Uterus (tissue), 4 donors: Measurements from ENCODE around the gene HPS1. TPM values are rescaled to one million over a fixed set of nuclear protein-coding genes. Genes with fewer than 3 reads are reported as not detected.
A peak's percentile ranks its signal among the peaks of the same experiment; 100 is the strongest.

ENCODE experiments used
- DNase-seq, 2 donors: peaks; one replicate each; pipeline ENCODE4 v3.0.0-alpha.2; 2019 to 2020
- H3K27ac ChIP-seq, 2 donors: fragments of 200-600 bp; sonication (generic); 1 replicate in 1 of 2; 2 replicates in 1 of 2; pipeline ENCODE4 v1.5.1; 2016 to 2018
- H3K27me3 ChIP-seq, 2 donors: fragments of 200-600 bp; sonication (generic); one replicate each; pipeline ENCODE4 v1.5.1; 2018 to 2019; ENCODE audit warnings: control low read depth in 1 of 2
- H3K36me3 ChIP-seq, 2 donors: fragments of 200-600 bp; sonication (generic); one replicate each; pipeline ENCODE4 v1.5.1; 2019; ENCODE audit warnings: control low read depth in 1 of 2
- H3K4me1 ChIP-seq, 2 donors: fragments of 200-600 bp; sonication (generic); one replicate each; pipeline ENCODE4 v1.5.1; 2018 to 2019; ENCODE audit warnings: control low read depth in 1 of 2
- H3K4me3 ChIP-seq, 2 donors: fragments of 200-600 bp; sonication (generic); 1 replicate in 1 of 2; 2 replicates in 1 of 2; pipeline ENCODE4 v1.5.1; 2018 to 2019; ENCODE audit warnings: mild to moderate bottlenecking in 1 of 2
- H3K9me3 ChIP-seq, 2 donors: fragments of 200-600 bp; sonication (generic); one replicate each; pipeline ENCODE4 v1.5.1; 2019; ENCODE audit warnings: control low read depth in 1 of 2
- POLR2A ChIP-seq, 2 donors: fragments of 450-650 bp; IDR thresholded peaks; one replicate each; pipeline ENCODE4 v1.6.1; 2016; ENCODE audit warnings: antibody characterized with exemption in 2 of 2, mild to moderate bottlenecking in 1 of 2, moderate library complexity in 1 of 2
- intact Hi-C: fragments of 100-400 bp; cut with DNase I; formaldehyde crosslinking; loops from one replicate; pipeline ENCODE4 v1.15.1; 2023; ENCODE audit warnings: low total_unique reads
- total RNA-seq, 4 donors: library from RNA; depleted of rRNA in 3 of 4; stranded (reverse); fragments of >200 nt in 3 of 4; gene quantifications; one replicate each; pipeline versions ENCODE4 v1.1.0 to v1.2.4, GENCODE V29; 2014 to 2023
- TF ChIP-seq, protein P1 (sequence below), 4 experiments: fragments of 200-600 bp in 2 of 4; fragments of 450-650 bp in 2 of 4; sonication (generic) in 2 of 4; IDR thresholded peaks; one replicate each; pipeline ENCODE4 v1.5.1; 2016 to 2019; ENCODE audit warnings: antibody characterized with exemption in 4 of 4, mild to moderate bottlenecking in 2 of 4, moderate library complexity in 1 of 4
- donor health status: DM: yes; HTN: yes; CAD: no.

The HPS1 gene
- total RNA-seq, 4 donors from 2014 or later, result 16.1 to 60.1 (median 38.8) TPM

- no peaks in the 10 kb centered on the region for H3K36me3 ChIP-seq
- H3K4me3 ChIP-seq, result peak within 1 kb of the TSS; percentile 49 to 55
- TF ChIP-seq, protein P1, sequence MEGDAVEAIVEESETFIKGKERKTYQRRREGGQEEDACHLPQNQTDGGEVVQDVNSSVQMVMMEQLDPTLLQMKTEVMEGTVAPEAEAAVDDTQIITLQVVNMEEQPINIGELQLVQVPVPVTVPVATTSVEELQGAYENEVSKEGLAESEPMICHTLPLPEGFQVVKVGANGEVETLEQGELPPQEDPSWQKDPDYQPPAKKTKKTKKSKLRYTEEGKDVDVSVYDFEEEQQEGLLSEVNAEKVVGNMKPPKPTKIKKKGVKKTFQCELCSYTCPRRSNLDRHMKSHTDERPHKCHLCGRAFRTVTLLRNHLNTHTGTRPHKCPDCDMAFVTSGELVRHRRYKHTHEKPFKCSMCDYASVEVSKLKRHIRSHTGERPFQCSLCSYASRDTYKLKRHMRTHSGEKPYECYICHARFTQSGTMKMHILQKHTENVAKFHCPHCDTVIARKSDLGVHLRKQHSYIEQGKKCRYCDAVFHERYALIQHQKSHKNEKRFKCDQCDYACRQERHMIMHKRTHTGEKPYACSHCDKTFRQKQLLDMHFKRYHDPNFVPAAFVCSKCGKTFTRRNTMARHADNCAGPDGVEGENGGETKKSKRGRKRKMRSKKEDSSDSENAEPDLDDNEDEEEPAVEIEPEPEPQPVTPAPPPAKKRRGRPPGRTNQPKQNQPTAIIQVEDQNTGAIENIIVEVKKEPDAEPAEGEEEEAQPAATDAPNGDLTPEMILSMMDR (IDR thresholded peaks at IDR 0.05), result peak in 1 of 4 experiments; percentile 19
- peak; percentile 50 to 55 for TF ChIP-seq POLR2A (IDR thresholded peaks at IDR 0.05)
- H3K4me1 ChIP-seq, result peaks cover 10 to 11% of the 10 kb centered on the region in 2 donors
- intact Hi-C loops, result no loop called here
- H3K27me3 ChIP-seq, result no peaks in the 10 kb centered on the region
- H3K9me3 ChIP-seq, result no peaks in the 10 kb centered on the region
- DNase-seq, result peak; percentile 90 to 92
- peak within 1 kb of the TSS; percentile 82 to 84 for H3K27ac ChIP-seq
Measured at GRCh38 chr10:98414932-98415730, 31.6 kb downstream of the HPS1 start, which contains the start of gene PYROXD2. TSS of gene PYROXD2 (minus strand) at chr10:98415182. CDS start at chr10:98415135, 47 bp downstream.

- TF ChIP-seq POLR2A (IDR thresholded peaks at IDR 0.05), result no peak
- TF ChIP-seq, protein P1 (IDR thresholded peaks at IDR 0.05), result no peak
- H3K4me3 ChIP-seq, result peak overlapping the region; percentile 49 to 55
- H3K27me3 ChIP-seq, result no peaks in the 10 kb centered on the region
- H3K27ac ChIP-seq, result peak overlapping the region; percentile 82 to 84
- no peak for DNase-seq
- no peaks in the 10 kb centered on the region for H3K9me3 ChIP-seq
- intact Hi-C loops, result no loop called here
- H3K36me3 ChIP-seq, result no peaks in the 10 kb centered on the region
- H3K4me1 ChIP-seq, result peaks cover 10 to 11% of the 10 kb centered on the region in 2 donors
Measured at GRCh38 chr10:98414578-98414931, 32.2 kb downstream of the HPS1 start.

DNA sequence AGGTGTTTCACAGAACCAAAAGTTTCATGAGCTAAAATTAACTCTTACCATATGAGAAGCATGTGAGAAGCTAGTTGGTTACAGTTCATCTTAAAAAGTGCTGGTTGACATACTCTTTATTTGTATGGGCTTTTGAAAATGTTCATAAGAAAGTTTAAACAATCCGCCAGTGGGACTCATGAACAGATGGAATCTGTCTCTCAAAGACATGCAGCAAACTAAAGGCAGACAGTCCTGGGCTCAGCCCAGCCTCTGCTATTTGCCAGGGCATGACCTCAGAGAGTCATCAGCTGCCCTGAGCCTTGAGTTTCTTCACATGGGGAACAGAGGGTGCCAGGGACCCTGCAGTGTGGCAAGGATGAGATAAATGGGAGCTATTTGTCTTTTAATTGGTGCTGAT lies 35.0 kb downstream of the HPS1 start:
- no peak for DNase-seq
- no peak overlapping the region for H3K27ac ChIP-seq
- intact Hi-C loops, result no loop called here

DNA sequence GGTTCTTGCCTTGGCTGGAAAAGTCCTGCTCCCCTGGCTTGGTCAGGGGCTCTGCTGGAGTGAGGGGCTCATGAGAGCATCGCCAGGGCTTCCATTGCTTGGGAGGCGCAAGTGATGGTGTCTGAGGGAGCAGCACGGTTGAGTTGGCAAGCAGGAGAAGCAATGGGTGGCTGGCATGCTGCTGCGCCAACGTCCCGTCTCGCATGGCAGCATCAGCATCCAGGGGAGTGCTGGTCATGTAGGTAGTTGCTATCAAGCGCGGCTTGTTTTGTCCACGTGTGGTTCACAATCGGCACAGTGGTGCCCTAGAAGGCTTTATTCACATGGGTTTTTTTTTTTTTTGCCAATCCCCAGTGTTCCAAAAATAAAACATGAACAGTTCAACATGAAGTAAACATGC lies 35.6 kb downstream of the HPS1 start:
- no peak overlapping the region for H3K27ac ChIP-seq
- no peaks in the 10 kb centered on the region for H3K36me3 ChIP-seq
- H3K4me1 ChIP-seq, result peaks cover 10 to 11% of the 10 kb centered on the region in 2 donors
- intact Hi-C loops, result no loop called here
- no peaks in the 10 kb centered on the region for H3K9me3 ChIP-seq
- TF ChIP-seq, protein P1 (IDR thresholded peaks at IDR 0.05), result no peak
- TF ChIP-seq POLR2A (IDR thresholded peaks at IDR 0.05), result no peak
- DNase-seq, result no peak
- no peaks in the 10 kb centered on the region for H3K27me3 ChIP-seq
- no peak overlapping the region for H3K4me3 ChIP-seq

More for the DNA sequence above, 35.0 kb downstream of the HPS1 start:
- H3K9me3 ChIP-seq, result no peaks in the 10 kb centered on the region
- no peak overlapping the region for H3K4me3 ChIP-seq
- H3K4me1 ChIP-seq, result peaks cover 10 to 11% of the 10 kb centered on the region in 2 donors
- no peaks in the 10 kb centered on the region for H3K36me3 ChIP-seq
- TF ChIP-seq, protein P1 (IDR thresholded peaks at IDR 0.05), result no peak
- H3K27me3 ChIP-seq, result no peaks in the 10 kb centered on the region

DNA sequence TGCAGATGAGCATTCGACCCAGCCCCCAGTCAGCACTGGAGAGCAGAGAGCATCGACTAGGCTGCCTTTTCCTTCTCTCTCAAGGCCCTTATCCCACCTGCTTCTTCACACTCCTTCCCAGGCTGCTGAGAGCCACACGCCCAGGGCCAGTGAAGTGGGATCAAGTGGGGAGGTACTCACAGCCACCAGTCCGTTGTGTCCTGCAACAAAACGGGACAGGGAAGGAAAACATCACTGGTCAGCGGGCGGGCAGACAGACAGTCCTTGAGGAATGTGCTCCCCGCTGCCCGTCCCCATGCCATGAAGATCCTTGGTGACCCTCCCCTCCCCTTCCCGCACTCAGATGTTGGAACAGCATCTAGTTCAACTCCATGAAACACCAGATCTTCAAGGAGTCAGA lies 36.0 kb downstream of the HPS1 start:
- intact Hi-C loops, result no loop called here
- Histone ChIP-seq H3K4me1 (peaks cover 10 to 11% of the 10 kb centered on the region in 2 donors), H3K4me3 (no peak overlapping the region), H3K36me3 (no peaks in the 10 kb centered on the region), H3K27ac (no peak overlapping the region), H3K9me3 (no peaks in the 10 kb centered on the region), H3K27me3 (no peaks in the 10 kb centered on the region)
- TF ChIP-seq, protein P1 (IDR thresholded peaks at IDR 0.05), result no peak
- TF ChIP-seq POLR2A (IDR thresholded peaks at IDR 0.05), result no peak
- DNase-seq, result no peak
